K562 (cell line): ENCODE data around the gene NR0B2. TPM values are rescaled to one million over a fixed set of nuclear protein-coding genes. Genes with fewer than 3 reads are reported as not detected.
A peak's percentile ranks its signal among the peaks of the same experiment; 100 is the strongest.

Experiments
- BRF2 ChIP-seq: IDR thresholded peaks from 3 replicates; pipeline ENCODE4 v1.6.1; 2011; ENCODE audit warnings: borderline replicate concordance, mild to moderate bottlenecking; ENCODE audit not compliant: insufficient read length, insufficient read depth
- CREB5 ChIP-seq: fragments of 250-450 bp; sonication (Bioruptor Pico); IDR thresholded peaks from 2 replicates; pipeline ENCODE4 v1.5.0; 2020; ENCODE audit warnings: mild to moderate bottlenecking
- CTBP1 ChIP-seq: fragments of 450-650 bp; IDR thresholded peaks from 2 replicates; pipeline ENCODE4 v1.6.1; 2016; ENCODE audit warnings: borderline replicate concordance
- CXXC5 ChIP-seq: fragments of 250-450 bp; sonication (Bioruptor Pico); IDR thresholded peaks from 2 replicates; pipeline ENCODE4 v1.8.0; 2022; ENCODE audit warnings: inconsistent platforms, mild to moderate bottlenecking, moderate library complexity
- ELK3 ChIP-seq: fragments of 450-650 bp; formaldehyde crosslinking; IDR thresholded peaks from 2 replicates; pipeline ENCODE4 v1.4.0; 2020; ENCODE audit warnings: mild to moderate bottlenecking
- EP300 ChIP-seq: IDR thresholded peaks from 2 replicates; pipeline ENCODE4 v1.6.1; 2012; ENCODE audit warnings: low read length, improper control_type of control experiment
- ESRRA ChIP-seq: fragments of 450-650 bp; IDR thresholded peaks from 2 replicates; pipeline ENCODE4 v1.6.1; 2014; ENCODE audit warnings: low read depth, mild to moderate bottlenecking, moderate library complexity, borderline replicate concordance
- GABPA ChIP-seq: fragments of 200-800 bp; sonication (Bioruptor generic); conservative IDR thresholded peaks from 2 replicates; pipeline ENCODE4 v1.6.1; 2016; ENCODE audit warnings: low read depth, missing genetic modification characterization, missing compliant biosample characterization
- KLF1 ChIP-seq: fragments of 450-650 bp; IDR thresholded peaks from 2 replicates; pipeline ENCODE4 v1.6.1; 2016; ENCODE audit warnings: missing genetic modification characterization, missing compliant biosample characterization
- NELFE ChIP-seq: IDR thresholded peaks from 2 replicates; pipeline ENCODE4 v1.6.1; 2011; ENCODE audit warnings: mild to moderate bottlenecking; ENCODE audit not compliant: insufficient read depth, insufficient read length
- NR2C2 ChIP-seq, 2 experiments: fragments of 200-800 bp in 1 of 2; sonication (Bioruptor generic) in 1 of 2; sonication (generic) in 1 of 2; formaldehyde crosslinking in 1 of 2; IDR thresholded peaks; 2 replicates each; pipeline versions ENCODE4 v1.6.1 to v1.8.0; 2016 to 2022; ENCODE audit warnings: mild to moderate bottlenecking in 1 of 2, missing compliant biosample characterization in 1 of 2, missing genetic modification characterization in 1 of 2, missing genetic modification reagents in 1 of 2
- RUNX1 ChIP-seq: sonication (generic); IDR thresholded peaks from 2 replicates; pipeline ENCODE4 v1.6.1; 2016; ENCODE audit warnings: antibody characterized with exemption, low read depth
- SMAD2 ChIP-seq: fragments of 150-350 bp; IDR thresholded peaks from 2 replicates; pipeline ENCODE4 v1.6.1; 2014; ENCODE audit warnings: low read depth, mild to moderate bottlenecking, low read length
- TCF7L2 ChIP-seq: fragments of 150-350 bp; IDR thresholded peaks from 2 replicates; pipeline ENCODE4 v1.6.1; 2016; ENCODE audit warnings: low read depth, mild to moderate bottlenecking, low read length, moderate library complexity
- TEAD2 ChIP-seq: fragments of 450-650 bp; IDR thresholded peaks from 2 replicates; pipeline ENCODE4 v1.6.1; 2016; ENCODE audit warnings: missing genetic modification characterization, control low read depth, missing compliant biosample characterization
- ZKSCAN8 ChIP-seq: fragments of 200-800 bp; sonication (Bioruptor generic); IDR thresholded peaks from 2 replicates; pipeline ENCODE4 v1.6.1; 2016; ENCODE audit warnings: missing genetic modification characterization, missing compliant biosample characterization
- ZMIZ1 ChIP-seq, 2 experiments: fragments of 150-350 bp in 1 of 2; IDR thresholded peaks; 2 replicates each; pipeline ENCODE4 v1.6.1; 2012 to 2016; ENCODE audit warnings: low read depth in 2 of 2, low read length in 2 of 2, mild to moderate bottlenecking in 1 of 2, moderate library complexity in 1 of 2
- ZNF134 ChIP-seq: fragments of 250-450 bp; sonication (Bioruptor Pico); conservative IDR thresholded peaks from 2 replicates; pipeline ENCODE4 v1.4.0; 2020
- ZNF175 ChIP-seq: fragments of 200-800 bp; sonication (Bioruptor generic); IDR thresholded peaks from 2 replicates; pipeline ENCODE4 v1.6.1; 2016; ENCODE audit warnings: low read depth, mild to moderate bottlenecking, missing genetic modification characterization, missing compliant biosample characterization
- ZNF766 ChIP-seq: fragments of 200-800 bp; sonication (Bioruptor generic); conservative IDR thresholded peaks from 2 replicates; pipeline ENCODE4 v1.6.1; 2016; ENCODE audit warnings: missing genetic modification characterization, missing compliant biosample characterization
- polyA plus RNA-seq, 8 experiments: library from polyadenylated mRNA; depleted of rRNA in 4 of 8; stranded (reverse) in 5 of 8; unstranded in 3 of 8; fragments of >200 nt; fragmentation: Nextera tagmentation in 2 of 8; fragmentation: Illumina TruSeq in 1 of 8; extraction: Ambion mirVana in 2 of 8; extraction: Trizol in 1 of 8; gene quantifications; 2 replicates each; pipeline versions ENCODE4 v1.2.1 to v1.2.3, GENCODE V29; 2011 to 2014; ENCODE audit warnings: inconsistent platforms in 1 of 8, missing spikeins in 1 of 8
- total RNA-seq, 7 experiments: library from RNA; depleted of rRNA in 6 of 7; stranded (reverse); fragments of >200 nt in 6 of 7; fragmentation: Illumina TruSeq in 2 of 7; extraction: Trizol in 2 of 7; gene quantifications; 2 replicates each; pipeline versions ENCODE4 v1.2.1 to v1.2.3, GENCODE V29; 2011 to 2021; ENCODE audit warnings: low replicate concordance in 1 of 7

The NR0B2 gene
- total and polyA plus RNA-seq, 9 of the 15 experiments (the other 6 are each of a cell fraction or from before 2014, with no cell fraction given): not detected

- TF ChIP-seq ZKSCAN8: no peak
- peak in 1 of 2 experiments; percentile 47; a peak in 1 of 4 replicates for TF ChIP-seq ZMIZ1 (IDR thresholded peaks at IDR 0.05; ENCODE audit: low read depth in 2 of 2, low read length in 2 of 2)
- TF ChIP-seq ZNF134 (CRISPR knock-in tag): no peak
- TF ChIP-seq CREB5 (CRISPR knock-in tag): no peak
- TF ChIP-seq CXXC5 (CRISPR knock-in tag): peak; percentile 82
- TF ChIP-seq NELFE: no peak
- TF ChIP-seq ZNF766 (CRISPR knock-in tag): no peak; the same call in 1 of the 2 replicates
- TF ChIP-seq EP300: peak; percentile 2; the same call in 1 of the 2 replicates
- no peak; the same call in 1 of the 2 replicates for TF ChIP-seq CTBP1
- no peak for TF ChIP-seq ZNF175 (CRISPR knock-in tag)
- TF ChIP-seq TEAD2 (tag): no peak
- TF ChIP-seq TCF7L2: no peak
- TF ChIP-seq RUNX1: 0 out of 2 replicates have a peak, but pooled peaks have one; percentile 55
- TF ChIP-seq BRF2: no peak
- TF ChIP-seq NR2C2 (CRISPR knock-in tag; IDR thresholded peaks at IDR 0.05): no peak
- peak; percentile 56; the same call in 1 of the 2 replicates for TF ChIP-seq NR2C2 (tag; IDR thresholded peaks at IDR 0.05)
- TF ChIP-seq ESRRA: 0 out of 2 replicates have a peak, but pooled peaks have one; percentile 23
- no peak for TF ChIP-seq SMAD2
- no peak for TF ChIP-seq KLF1 (tag)
- no peak for TF ChIP-seq ELK3 (CRISPR knock-in tag)
- peak; percentile 28; the same call in 1 of the 2 replicates for TF ChIP-seq GABPA (tag)
Observed at GRCh38 chr1:26900001-26900814, 13.6 kb downstream of the NR0B2 start, which contains the start of gene GPATCH3 (continued).
